Measurements from ENCODE around the gene UPK2. TPM values are rescaled to one million over a fixed set of nuclear protein-coding genes. Genes with fewer than 3 reads are reported as not detected.

Gene UPK2
- total and polyA plus RNA-seq, 2 of the 13 experiments (the other 11 are each of a cell fraction or from before 2014, with no cell fraction given): not detected

DNA sequence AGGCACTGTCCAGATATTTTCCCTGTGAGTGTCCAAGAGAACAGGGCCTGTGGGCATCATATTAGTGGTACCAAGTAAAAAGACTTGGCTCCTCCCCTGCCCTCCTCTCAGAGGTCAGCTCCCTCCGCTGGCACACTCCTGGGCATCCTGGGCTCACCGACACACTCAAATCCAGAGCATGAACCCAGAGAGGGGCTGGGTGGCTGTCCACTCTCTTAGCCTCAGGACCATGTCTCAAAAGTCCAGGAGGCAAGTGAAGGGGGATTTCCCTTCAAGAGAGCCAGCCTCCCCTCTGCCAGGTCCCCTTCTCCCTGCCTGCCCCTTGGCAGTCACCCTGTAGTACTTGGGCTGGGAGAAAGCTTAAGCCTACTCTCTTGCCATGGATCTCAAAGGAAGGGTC is 40.7 kb upstream of the UPK2 start:
- H3K4me2 ChIP-seq (ENCODE audit: low read depth, low read length): no peak overlapping the region

More for the DNA sequence above, 40.7 kb upstream of the UPK2 start:
- H3K4me1 ChIP-seq (ENCODE audit: insufficient read depth, low read length): peaks cover 93% of the 10 kb centered on the region
- TF ChIP-seq, protein P1, sequence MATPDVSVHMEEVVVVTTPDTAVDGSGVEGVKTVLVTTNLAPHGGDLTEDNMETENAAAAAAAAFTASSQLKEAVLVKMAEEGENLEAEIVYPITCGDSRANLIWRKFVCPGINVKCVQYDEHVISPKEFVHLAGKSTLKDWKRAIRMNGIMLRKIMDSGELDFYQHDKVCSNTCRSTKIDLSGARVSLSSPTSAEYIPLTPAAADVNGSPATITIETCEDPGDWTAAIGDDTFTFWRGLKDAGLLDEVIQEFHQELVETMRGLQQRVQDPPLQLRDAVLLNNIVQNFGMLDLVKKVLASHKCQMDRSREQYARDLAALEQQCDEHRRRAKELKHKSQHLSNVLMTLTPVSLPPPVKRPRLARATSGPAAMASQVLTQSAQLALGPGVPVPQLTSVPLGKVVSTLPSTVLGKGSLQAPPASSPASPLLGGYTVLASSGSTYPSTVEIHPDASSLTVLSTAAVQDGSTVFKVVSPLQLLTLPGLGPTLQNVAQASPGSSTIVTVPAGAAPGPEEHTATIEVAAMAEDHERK (CRISPR knock-in tag; IDR thresholded peaks at IDR 0.05; ENCODE audit: low read depth): no peak
- no peak for TF ChIP-seq ZNF326 (CRISPR knock-in tag; IDR thresholded peaks at IDR 0.05; ENCODE audit: borderline replicate concordance)
- TF ChIP-seq ZNF17 (CRISPR knock-in tag; IDR thresholded peaks at IDR 0.05): no peak
- no peak for TF ChIP-seq ZNF710 (CRISPR knock-in tag; IDR thresholded peaks at IDR 0.05; ENCODE audit: borderline replicate concordance)
- TF ChIP-seq CHD2 (IDR thresholded peaks at IDR 0.05; ENCODE audit: low read depth, low read length): no peak
- TF ChIP-seq, protein P2, sequence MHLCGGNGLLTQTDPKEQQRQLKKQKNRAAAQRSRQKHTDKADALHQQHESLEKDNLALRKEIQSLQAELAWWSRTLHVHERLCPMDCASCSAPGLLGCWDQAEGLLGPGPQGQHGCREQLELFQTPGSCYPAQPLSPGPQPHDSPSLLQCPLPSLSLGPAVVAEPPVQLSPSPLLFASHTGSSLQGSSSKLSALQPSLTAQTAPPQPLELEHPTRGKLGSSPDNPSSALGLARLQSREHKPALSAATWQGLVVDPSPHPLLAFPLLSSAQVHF (CRISPR knock-in tag; IDR thresholded peaks at IDR 0.05): no peak
- no peak for TF ChIP-seq HMGA1 (CRISPR knock-in tag; conservative IDR thresholded peaks at IDR 0.05)
- TF ChIP-seq ZNF782 (CRISPR knock-in tag; IDR thresholded peaks at IDR 0.05; ENCODE audit: borderline replicate concordance): no peak
- TF ChIP-seq, protein P3, sequence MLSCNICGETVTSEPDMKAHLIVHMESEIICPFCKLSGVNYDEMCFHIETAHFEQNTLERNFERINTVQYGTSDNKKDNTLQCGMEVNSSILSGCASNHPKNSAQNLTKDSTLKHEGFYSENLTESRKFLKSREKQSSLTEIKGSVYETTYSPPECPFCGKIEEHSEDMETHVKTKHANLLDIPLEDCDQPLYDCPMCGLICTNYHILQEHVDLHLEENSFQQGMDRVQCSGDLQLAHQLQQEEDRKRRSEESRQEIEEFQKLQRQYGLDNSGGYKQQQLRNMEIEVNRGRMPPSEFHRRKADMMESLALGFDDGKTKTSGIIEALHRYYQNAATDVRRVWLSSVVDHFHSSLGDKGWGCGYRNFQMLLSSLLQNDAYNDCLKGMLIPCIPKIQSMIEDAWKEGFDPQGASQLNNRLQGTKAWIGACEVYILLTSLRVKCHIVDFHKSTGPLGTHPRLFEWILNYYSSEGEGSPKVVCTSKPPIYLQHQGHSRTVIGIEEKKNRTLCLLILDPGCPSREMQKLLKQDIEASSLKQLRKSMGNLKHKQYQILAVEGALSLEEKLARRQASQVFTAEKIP (CRISPR knock-in tag; IDR thresholded peaks at IDR 0.05; ENCODE audit: borderline replicate concordance): no peak
- TF ChIP-seq HES4 (CRISPR knock-in tag; IDR thresholded peaks at IDR 0.05; ENCODE audit: borderline replicate concordance): no peak
- no peak for TF ChIP-seq JUN (CRISPR knock-in tag; IDR thresholded peaks at IDR 0.05)
- TF ChIP-seq, protein P4, sequence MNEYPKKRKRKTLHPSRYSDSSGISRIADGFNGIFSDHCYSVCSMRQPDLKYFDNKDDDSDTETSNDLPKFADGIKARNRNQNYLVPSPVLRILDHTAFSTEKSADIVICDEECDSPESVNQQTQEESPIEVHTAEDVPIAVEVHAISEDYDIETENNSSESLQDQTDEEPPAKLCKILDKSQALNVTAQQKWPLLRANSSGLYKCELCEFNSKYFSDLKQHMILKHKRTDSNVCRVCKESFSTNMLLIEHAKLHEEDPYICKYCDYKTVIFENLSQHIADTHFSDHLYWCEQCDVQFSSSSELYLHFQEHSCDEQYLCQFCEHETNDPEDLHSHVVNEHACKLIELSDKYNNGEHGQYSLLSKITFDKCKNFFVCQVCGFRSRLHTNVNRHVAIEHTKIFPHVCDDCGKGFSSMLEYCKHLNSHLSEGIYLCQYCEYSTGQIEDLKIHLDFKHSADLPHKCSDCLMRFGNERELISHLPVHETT (CRISPR knock-in tag; conservative IDR thresholded peaks at IDR 0.05): no peak
- TF ChIP-seq, protein P5, sequence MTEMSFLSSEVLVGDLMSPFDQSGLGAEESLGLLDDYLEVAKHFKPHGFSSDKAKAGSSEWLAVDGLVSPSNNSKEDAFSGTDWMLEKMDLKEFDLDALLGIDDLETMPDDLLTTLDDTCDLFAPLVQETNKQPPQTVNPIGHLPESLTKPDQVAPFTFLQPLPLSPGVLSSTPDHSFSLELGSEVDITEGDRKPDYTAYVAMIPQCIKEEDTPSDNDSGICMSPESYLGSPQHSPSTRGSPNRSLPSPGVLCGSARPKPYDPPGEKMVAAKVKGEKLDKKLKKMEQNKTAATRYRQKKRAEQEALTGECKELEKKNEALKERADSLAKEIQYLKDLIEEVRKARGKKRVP (CRISPR knock-in tag; IDR thresholded peaks at IDR 0.05): no peak
- no peak for TF ChIP-seq PHF21A (CRISPR knock-in tag; IDR thresholded peaks at IDR 0.05)
- no peak for DNase-seq (ENCODE audit: low spot score)
- no peak for ATAC-seq
- H3K9ac ChIP-seq (ENCODE audit: insufficient read depth, low read depth, low read length): no peak overlapping the region
- in situ Hi-C loops (cut with HindIII; ENCODE audit: extremely low pct_ligation_motif_present, low pct_unique_long_range_greater_than_20kb): no loop called here
- no TSS peak for BruUV-seq (replicated peaks)
- WGBS (ENCODE audit: low lambda C conversion rate): 100% methylated on average over 2 of the region's 2 CpGs
- H2AFZ ChIP-seq (ENCODE audit: low read length): no peak overlapping the region
- no peaks in the 10 kb centered on the region; a peak in 1 of 5 replicates for H3K27me3 ChIP-seq (ENCODE audit: control insufficient read depth in 1 of 2, insufficient read depth in 2 of 2, low read length in 2 of 2)
- H3K27ac ChIP-seq (ENCODE audit: extremely low read length, insufficient read depth, low read length): peak overlapping the region; percentile 86
- H4K20me1 ChIP-seq (ENCODE audit: insufficient read depth, low read length): no peaks in the 10 kb centered on the region
- H3K9me3 ChIP-seq (ENCODE audit: low read length): no peaks in the 10 kb centered on the region
- ChIA-PET CTCF (ENCODE audit: low intra/inter-chr PET ratio, low total read pairs) (no interaction called here), POLR2A (no interaction called here)
- intact Hi-C loops (cut with micrococcal nuclease; ENCODE audit: unreplicated experiment): no loop called here
- no peak for FAIRE-seq
- no peak overlapping the region for H3K4me3 ChIP-seq (replicated peaks in 1 of 3; ENCODE audit: insufficient read depth in 1 of 3, low read depth in 2 of 3, low read length in 3 of 3)
- H3K79me2 ChIP-seq (ENCODE audit: insufficient read depth, low read length): peaks cover 12% of the 10 kb centered on the region
- H3K36me3 ChIP-seq (replicated peaks in 1 of 2; ENCODE audit: control insufficient read depth in 1 of 2, insufficient read depth in 2 of 2, low read length in 2 of 2): no peaks in the 10 kb centered on the region

All from HepG2 (cell line).